GM21723 (cell line): ENCODE results near the gene ARHGAP22.

Experiments
- ATAC-seq: cut with Tn5 transposase; IDR thresholded peaks from one replicate; pipeline ENCODE4 v1.9.1; 2021; ENCODE audit warnings: mild to moderate bottlenecking, moderate library complexity; ENCODE audit not compliant: unreplicated experiment

Gene ARHGAP22

DNA sequence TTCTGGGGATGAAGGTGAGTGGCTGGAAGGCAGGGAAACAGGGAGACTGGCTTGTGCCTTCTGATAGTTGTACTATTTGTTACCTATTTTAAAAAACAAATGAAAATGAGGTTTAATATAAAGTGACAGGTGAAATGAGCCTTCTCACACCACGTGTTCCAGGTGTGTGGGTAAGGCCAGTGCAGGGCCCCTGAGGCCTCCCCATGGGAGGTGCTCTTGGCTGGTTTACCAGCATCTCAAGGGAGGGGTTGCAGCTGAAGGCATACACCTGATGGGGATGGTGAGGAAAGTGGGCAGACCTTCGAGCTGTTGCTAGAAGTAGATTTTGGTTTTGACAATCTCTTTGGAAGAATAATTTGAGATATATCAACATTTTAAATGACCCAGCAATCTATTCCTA, 103.6 kb downstream of the ARHGAP22 start:
- no peak for ATAC-seq

DNA sequence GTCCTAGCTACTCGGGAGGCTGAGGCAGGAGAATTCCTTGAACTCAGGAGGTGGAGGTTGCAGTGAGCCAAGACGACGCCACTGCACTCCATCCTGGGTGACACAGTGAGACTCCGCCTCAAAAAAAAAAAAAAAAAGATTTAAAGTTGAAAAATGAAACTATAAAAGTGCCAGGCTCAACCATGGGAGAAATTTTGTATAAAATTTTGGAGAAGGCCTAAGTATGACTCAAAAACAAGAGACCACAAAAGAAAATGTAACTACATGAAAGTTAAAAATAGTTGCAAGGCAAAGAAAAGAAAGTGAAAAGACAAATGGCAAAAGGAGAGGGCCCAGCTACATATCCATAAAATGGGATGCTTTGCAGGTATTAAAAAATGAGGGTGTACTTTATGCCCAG, 104.1 kb downstream of the ARHGAP22 start:
- ATAC-seq: no peak

DNA sequence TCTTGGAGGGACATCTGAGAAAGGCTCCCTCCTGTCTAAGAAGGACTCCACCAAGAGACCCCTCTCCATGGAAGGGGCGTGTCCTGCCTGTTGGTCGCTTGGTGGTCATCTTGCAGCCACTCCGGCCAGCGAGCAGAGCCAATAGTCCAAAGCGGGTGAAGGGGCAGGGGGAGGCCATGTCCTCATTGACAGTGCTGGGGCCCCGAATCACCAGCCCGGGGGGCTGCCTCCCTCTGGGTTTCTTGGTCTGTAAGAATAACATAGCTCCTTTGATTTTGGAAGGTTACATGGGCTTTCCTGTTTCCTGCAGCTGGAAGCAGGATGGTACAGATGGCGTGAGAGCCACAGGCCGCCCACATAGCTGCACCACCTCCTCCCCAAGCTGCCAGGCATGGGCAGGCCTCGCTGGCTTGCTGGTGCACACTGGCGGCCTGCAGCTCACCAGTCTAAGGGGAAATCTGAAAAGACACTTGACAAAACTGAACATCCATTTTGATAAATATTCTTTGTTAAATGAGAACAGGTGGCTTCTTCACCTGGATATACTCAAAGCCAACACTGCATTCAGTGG, 105.8 kb downstream of the ARHGAP22 start:
- ATAC-seq: no peak

DNA sequence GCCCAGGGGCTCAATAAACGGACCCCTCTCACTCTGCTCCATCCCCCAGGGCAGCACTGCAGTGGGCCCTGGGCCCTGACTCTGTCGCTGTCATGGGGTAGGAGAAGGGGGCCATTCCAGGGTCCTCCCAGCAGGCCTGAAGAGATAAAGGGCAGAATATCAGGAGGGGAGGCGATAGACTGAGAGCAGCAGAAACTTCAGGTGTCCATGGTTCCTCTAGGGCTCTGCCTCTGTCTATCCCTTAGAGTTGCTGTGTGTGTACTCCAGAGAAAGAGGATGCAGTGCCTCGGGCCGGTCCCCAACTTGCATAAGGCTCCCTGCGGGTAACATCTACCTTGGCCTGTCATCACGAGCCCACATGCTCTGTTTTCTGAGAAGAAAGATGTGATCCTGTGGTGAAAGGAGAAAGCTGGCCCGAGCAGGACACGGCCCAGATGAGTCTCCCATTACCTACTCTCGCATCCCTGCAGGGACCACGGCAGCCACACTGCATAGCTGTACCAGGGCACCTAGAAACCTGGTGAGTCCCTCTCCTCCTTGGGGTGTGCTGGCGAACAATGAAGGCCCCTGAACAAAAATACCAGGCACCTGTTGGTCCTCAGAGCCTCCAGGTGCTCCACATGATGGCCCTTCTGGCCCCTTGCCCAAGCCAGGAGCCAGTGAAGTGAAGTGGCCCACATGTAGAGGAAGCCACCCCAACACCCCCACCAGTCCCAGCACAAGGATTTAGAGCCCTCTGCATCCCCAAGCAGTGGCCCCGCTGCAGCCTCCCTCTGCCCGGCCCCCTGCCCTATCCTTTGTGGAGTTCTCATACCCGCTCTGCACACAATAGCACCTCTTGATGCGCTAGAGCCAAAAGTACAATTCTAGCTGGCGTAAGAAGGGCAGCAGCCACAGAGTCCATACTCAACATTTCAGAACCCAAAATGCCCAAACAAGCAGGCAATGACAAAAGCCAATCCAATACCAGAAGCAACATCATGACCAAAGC, 106.8 kb downstream of the ARHGAP22 start:
- ATAC-seq: no peak

DNA sequence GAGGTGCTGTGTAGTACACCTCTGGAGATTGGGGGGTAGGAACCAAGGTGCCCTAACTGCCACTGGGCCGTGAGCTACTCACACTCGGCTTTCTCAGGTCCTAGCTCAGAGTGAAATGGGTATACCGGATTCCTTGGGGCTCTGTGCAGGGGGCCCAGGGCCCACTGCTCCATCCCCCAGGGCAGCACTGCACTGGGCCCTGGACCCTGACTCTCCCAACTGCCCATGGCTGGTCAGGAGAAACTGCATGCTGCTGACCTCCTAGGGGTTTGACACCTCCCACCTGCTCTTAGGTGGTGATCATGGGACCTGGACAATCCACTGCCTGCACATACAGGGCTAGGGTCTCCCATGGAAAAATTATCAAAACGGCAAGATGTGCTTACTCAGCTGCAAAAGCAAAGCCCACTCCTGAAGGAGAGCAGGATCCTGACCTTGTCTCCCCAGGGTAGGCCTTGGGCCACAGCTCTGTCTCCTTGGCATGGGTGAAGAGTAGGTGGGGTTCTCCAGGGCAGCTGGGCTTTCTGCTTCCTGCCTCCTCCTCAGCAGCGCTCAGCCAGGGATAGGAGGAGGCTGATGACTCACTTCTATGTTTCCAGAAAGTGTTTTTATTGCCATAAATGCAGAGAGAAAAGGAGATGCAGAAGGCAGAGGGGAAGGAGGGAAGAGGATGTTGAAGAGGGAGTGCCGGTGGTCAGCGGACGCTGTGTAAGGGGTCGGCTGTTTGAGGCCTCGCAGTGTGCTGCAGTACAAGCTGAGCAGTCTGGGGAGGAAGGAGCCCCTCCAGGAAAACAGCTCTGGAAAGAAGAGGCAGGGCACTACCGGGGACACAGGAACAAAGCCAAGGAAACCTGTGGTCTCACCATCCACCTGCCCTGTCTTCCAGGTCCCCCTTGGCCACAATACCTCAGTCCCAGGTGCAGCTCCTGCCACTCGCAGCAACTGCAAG, 107.8 kb downstream of the ARHGAP22 start:
- no peak for ATAC-seq

DNA sequence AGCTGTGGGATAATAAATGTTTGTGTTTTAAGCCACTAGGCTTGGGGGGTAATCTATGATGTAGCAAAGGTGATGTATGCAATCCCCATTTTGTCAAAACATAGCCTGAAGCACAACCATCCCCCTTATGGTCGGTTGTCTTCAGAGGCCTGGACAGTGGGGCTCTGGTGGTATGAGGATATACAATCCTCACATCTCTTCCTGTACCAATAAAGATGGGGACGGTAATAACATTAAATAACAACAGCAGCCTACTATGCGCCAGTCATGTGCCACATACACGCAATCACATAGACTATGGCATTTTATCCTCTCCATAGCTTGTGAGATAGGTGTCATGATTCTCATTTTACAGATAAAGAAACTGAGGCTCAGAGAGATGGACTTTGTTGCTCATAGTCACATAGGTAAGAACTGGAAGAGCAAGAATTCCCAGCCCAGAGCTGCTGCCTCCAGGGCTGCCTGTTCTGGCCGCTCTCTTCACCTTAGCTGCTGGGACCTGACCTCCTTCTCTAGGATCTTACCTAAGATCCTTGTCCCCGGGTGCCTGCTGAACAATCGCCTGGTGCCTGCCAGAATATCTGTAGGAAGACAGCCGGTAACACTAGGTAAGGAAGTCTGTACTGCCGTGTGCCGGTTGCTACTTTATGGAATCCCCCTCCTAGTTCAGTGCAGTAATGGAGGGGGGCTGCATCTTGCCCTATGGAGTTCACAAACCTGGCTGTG, 108.6 kb downstream of the ARHGAP22 start:
- ATAC-seq: no peak

DNA sequence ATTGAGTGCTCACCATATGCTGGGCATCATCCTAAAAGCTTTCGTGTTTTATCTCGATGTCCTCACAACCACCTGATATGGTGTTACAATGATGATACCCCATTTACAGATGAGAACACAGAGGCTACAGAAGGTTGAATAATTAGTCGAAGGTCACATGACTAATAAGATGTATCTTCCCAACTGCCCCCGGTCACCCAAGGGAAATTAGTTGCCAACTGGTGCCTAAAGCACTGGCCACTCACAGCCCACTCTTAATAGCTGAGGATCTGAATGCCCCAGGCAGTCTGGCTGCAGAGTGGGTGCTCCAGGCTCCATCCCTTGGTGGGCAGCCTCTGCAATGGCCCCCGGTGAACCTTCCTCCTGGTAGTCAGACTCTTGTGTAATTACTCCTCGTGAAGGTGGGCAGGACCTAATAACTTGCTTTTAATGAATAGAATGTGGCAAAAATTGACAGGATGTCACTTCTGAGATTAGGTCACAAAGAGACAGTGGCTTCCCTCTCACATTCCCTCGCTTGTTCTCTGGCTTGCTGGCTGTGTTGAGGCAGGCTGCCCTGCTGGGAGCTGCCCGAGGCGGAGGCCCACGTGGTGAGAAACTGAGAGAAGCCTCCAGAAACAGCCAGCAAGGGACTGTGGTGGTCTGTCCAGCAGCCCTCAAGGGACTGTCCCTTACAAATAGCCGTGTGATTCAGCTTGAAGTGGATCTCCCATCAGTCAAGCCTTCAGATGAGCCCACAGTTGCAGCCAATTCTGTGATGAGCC, 109.4 kb downstream of the ARHGAP22 start:
- no peak for ATAC-seq

DNA sequence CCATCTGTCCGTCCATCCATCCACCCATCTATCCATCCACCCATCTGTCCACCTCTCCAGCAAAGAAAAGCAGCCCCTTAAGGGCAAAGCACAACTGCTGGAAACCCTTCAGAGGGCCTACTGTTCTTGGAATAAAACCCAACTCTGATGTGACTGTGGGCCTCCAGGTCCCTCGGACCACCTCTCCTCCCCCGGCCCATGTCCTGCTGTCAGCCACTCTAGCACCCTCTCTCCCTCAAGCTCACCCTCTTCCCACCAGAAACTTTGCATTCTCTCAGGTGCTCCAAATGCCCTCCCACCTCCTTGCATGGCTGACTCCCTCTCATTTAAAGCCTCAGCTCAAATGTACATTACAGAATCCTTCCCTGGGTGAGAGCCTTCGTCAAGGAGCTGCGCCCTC, 110.3 kb downstream of the ARHGAP22 start:
- no peak for ATAC-seq

DNA sequence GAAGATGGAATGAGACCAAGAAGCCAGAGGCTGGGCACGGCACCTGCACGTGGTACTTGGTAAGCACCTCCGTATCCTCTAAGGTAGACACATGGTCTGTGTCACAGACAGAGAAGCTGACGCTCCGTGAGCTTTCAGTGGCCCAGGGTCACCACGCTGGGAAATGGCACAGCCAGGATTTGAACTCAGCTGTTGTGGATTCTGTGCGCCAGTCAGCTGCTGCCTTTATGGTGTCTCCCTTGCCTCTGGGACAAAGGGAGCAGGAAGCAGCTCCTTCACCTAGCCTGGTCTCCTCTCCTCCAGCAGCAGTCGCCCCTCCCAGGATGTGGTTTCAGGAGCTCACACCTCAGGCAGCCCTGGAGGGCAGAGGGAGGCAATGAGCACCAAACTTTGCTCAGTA, 110.8 kb downstream of the ARHGAP22 start:
- no peak for ATAC-seq

DNA sequence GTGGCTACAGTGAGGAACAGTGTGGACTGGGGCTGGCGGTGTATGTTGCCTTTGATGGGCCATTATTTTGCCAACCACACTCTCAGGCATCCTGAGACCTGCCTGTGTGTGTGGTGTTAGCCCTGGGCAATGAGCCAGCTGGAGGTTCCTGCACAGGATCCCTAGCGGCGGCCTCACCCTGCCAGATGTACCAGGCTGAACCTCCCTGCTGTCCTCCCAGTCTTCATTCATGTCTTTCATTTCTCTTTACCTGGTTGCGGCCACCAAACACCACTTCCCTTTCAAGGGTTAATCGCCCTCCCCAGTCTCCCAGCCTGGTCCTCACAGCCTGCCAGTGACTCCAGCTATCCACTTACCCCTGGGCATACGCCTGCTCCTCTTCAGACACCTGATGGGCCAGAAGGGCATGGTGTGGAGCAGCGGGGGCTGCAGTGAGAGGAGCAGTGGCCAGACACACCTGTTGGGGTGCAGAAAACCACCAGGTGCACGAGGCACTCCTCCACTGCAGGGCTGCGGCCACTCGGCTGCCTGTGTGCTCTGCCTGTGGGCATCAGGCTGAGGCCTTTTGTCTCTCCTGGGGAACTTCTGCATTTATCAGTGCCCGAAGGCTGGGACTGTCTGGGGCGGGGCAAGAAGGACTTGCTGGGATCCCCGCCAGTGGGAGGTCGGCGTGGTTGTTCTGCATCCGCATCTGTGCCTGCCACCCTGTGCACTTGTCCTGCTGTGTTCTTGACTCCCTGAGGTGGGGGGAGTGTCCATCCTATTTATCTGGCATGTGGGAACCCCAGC, 111.6 kb downstream of the ARHGAP22 start:
- ATAC-seq: no peak

DNA sequence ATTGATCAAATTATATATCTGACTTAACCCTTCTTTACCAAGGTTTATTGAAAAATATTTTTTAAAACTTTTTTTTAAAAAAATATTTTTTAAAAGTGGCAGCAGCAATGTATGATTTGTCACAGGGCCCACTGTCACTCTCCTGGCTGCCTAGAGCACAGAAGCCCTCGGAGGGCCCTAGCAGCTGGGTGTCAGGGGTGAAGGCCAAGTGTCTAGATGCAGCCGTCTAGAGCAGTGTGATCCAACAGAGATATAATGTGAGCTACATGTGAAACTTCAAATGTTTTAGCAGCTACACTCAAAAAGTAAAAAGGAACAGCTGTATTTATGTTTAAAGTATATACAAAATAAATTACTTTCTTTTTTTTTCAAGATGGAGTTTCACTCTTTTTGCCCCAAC, 112.7 kb downstream of the ARHGAP22 start:
- ATAC-seq: no peak

DNA sequence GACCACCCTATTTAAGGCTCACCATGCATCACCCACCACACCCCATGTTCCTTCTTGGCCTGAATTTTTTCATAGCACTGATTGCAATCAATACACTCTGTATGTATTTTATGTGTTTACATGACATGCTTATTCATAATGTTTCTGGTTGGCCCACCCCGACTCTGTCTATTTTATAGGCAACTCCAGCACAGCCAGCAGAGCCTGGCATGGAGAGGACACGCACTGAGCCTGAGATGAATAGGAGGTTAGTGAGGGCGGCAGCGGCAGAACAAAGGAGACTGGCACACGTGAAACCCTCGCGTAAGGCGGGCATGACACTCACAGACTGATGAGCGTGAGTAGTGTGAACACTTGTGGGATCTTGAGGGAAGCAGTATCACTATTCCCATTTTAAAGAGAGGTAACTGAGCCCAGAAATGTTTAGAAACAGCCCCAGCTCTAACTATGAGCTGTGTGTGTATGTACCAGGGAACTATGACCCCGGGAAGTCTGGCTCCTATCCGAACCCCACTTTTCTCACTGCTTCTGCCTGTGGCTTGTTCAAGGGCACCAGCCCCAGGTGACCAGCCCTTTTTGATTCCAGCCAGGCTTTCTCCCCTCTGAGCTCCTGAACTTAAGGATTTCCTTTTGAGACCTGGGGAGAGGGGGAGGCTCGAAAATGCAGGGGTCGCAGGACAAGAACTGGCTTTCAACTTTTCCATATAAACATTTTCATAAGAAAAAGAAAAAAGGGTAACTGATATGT, 113.3 kb downstream of the ARHGAP22 start:
- ATAC-seq: no peak

DNA sequence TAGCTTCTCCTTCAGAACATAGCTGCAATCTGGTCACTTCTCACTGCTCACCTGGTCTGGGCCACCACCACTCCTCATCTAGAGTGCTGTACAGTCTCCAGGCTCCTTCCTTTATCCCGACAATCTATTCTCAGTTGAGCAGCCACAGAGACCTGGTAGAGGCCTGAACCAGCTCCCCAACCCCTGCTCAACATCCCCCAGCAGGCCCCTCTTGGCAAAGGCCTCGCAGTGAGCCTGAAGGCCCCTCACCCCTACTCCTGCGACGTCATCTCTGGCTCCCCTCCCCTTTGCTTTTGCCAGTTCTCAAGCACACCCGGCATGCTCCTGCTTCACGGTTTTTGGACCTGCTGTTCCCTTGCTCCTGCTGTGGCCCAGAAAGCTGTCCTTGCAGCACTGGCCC, 113.9 kb downstream of the ARHGAP22 start:
- no peak for ATAC-seq

DNA sequence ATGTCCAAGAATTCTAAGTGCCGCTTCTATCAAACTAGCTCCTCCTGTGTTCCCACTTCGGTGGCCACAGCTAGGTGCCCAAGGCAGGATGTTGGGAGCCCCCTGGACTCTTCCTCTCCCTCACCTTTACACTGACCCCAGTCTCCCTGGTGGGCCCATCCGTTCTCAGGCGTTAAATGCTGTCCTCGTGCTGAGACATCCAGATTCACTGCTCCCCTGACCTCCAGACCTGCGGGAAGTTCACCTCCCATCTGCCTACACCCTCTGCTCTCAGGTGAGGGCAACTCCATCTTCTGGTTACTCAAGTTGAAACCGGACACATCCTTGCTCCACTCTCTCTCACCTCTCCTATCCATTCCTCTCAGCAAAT, 114.3 kb downstream of the ARHGAP22 start:
- no peak for ATAC-seq

DNA sequence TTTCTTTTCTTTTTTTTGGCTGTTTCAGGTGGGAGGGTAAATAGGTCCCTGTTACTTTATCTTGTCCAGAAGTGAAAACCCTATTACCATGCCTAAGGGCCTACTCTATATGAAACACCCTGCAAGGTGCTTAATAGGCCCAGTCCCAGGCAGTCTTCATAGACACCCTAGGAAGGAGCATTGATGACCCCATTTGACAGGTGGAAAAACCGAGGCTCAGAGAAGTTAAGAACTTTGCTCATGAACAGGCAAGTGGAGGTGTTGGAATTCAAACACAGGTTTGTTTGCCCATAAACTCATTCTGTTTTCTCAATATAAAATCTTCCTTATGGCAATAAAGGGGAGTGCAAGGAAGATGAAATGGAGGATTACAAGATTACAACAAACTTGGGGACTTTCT, 115.8 kb downstream of the ARHGAP22 start:
- no peak for ATAC-seq

DNA sequence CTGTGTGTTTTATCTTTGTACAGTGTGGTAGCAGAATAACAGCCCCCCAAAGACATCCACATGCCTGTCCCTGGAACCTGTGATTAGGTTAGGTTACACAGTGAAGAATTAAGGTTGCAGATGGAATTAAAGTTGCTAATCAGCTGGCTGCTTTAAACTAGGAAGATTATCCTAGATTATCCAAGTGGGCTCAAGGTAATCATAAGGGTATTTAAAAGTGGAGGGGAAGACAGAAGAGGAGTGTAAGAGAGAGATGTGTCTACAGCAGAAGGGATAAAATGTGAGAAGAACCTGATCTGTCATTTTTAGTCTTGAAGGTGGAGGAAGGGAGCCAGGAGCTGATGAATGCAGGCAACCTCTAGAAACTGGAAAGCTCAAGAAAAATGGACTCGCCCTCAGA, 117.6 kb downstream of the ARHGAP22 start:
- ATAC-seq: no peak

DNA sequence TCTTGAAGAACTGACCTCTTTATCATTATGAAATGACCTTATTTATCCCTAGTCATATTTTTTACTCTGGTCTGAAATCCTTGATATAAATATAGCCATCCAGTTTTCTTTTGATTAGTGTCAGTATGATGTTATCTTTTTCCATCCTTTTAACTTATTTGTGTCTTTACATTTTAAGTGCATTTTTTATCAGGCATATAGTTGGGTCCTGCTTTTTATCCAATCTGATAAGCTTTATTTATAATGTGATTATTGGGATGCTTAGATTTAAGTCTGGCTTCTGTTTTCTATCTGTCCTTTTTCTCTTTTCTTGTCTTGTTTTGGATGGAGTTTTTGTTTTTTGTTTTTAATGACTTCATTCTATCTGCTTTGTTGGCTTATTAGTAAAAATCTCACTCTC, 119.2 kb downstream of the ARHGAP22 start:
- no peak for ATAC-seq

DNA sequence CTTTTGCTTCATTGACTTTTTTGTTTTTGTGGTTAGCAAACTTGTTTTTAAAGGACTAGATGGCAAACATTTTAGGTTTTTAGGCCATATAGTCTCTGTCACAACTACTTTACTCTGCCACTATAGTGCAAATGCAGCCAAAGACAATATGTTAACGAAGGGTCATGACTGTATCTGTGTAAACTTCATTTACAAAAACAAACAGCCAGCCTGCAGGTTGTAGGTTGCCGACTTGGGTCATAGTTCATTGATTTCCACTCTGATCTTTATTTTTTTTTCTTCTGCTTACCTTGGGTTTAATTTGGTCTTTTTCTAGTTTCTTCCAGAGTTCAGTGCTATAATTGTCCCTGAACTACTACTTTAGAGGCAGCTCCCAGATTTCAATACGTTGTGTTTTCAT, 120.0 kb downstream of the ARHGAP22 start:
- ATAC-seq: no peak

DNA sequence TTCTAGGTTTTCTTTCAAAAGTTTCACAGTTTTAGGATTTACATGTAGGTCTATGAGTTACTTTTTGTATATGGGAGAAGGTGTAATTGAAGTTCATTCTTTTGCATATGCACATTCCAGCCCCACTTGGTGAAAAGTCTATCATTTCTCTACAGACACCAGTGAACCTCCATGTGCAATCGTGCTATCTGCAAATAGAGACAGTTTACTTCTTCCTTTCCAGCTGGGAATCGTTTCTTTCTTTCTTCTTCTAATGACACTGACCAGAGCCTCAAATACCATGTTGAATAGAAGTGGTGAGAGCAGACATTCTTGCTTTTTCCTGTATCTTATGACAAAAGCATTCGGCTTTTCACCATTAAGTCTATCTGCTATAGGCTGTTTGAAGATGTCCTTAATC, 122.7 kb downstream of the ARHGAP22 start:
- ATAC-seq: no peak
